ENCODE data around the gene KCNIP4.

The KCNIP4 gene

GRCh38 chr4:21722157-21722839 is 226.3 kb downstream of the KCNIP4 start:
- DNase-seq (ENCODE audit: low read depth), result peak; percentile 6
- TF ChIP-seq CTCF (conservative IDR thresholded peaks at IDR 0.05; ENCODE audit: low read depth, low read length), result no peak
- H3K4me3 ChIP-seq (ENCODE audit: low read depth, low read length), result no peak overlapping the region

- DNase-seq (ENCODE audit: low read depth), result no peak
- H3K4me3 ChIP-seq (ENCODE audit: low read depth, low read length), result no peak overlapping the region
- TF ChIP-seq CTCF (conservative IDR thresholded peaks at IDR 0.05; ENCODE audit: low read depth, low read length), result no peak
Measured at GRCh38 chr4:21716531-21716930, 232.0 kb downstream of the KCNIP4 start.

- peak; percentile 61 for DNase-seq (ENCODE audit: low read depth)
- TF ChIP-seq CTCF (conservative IDR thresholded peaks at IDR 0.05; ENCODE audit: low read depth, low read length), result no peak
- H3K4me3 ChIP-seq (ENCODE audit: low read depth, low read length), result no peak overlapping the region
Measured at GRCh38 chr4:21710179-21710835, 238.3 kb downstream of the KCNIP4 start.

GRCh38 chr4:21709761-21710160 is 238.8 kb downstream of the KCNIP4 start:
- no peak for TF ChIP-seq CTCF (conservative IDR thresholded peaks at IDR 0.05; ENCODE audit: low read depth, low read length)
- no peak overlapping the region for H3K4me3 ChIP-seq (ENCODE audit: low read depth, low read length)
- no peak for DNase-seq (ENCODE audit: low read depth)

GRCh38 chr4:21709031-21709430 is 239.5 kb downstream of the KCNIP4 start:
- no peak for DNase-seq (ENCODE audit: low read depth)
- no peak for TF ChIP-seq CTCF (conservative IDR thresholded peaks at IDR 0.05; ENCODE audit: low read depth, low read length)

GRCh38 chr4:21699446-21699845 is 249.1 kb downstream of the KCNIP4 start:
- no peak for DNase-seq (ENCODE audit: low read depth)
- TF ChIP-seq CTCF (conservative IDR thresholded peaks at IDR 0.05; ENCODE audit: low read depth, low read length), result no peak
- no peak overlapping the region for H3K4me3 ChIP-seq (ENCODE audit: low read depth, low read length)

More at GRCh38 chr4:21709031-21709430, 239.5 kb downstream of the KCNIP4 start:
- H3K4me3 ChIP-seq (ENCODE audit: low read depth, low read length), result no peak overlapping the region

- no peak for TF ChIP-seq CTCF (conservative IDR thresholded peaks at IDR 0.05; ENCODE audit: low read depth, low read length)
- DNase-seq (ENCODE audit: low read depth), result peak; percentile 60
Measured at GRCh38 chr4:21697583-21697982, 251.0 kb downstream of the KCNIP4 start.

More at GRCh38 chr4:21697583-21697982, 251.0 kb downstream of the KCNIP4 start:
- peak overlapping the region; percentile 42 for H3K4me3 ChIP-seq (ENCODE audit: low read depth, low read length)

Data from choroid plexus epithelial cell (primary cell).